Heart left ventricle (tissue), 13 donors: Measurements from ENCODE around the gene NPR3.

Experiments used
- CTCF ChIP-seq, 12 donors: fragments of 200-600 bp; sonication (generic) in 4 of 12; IDR thresholded peaks; one replicate each; pipeline versions ENCODE4 v1.5.0 to v1.8.0; 2018 to 2022; ENCODE audit warnings: antibody characterized with exemption in 12 of 12, mild to moderate bottlenecking in 5 of 12
- POLR2A ChIP-seq, 2 donors: fragments of 450-650 bp; IDR thresholded peaks; one replicate each; pipeline ENCODE4 v1.6.1; 2017; ENCODE audit warnings: antibody characterized with exemption in 2 of 2, mild to moderate bottlenecking in 2 of 2, moderate library complexity in 2 of 2
- donor health status: ischemic (EF 13 %, LVEDD 7.1; RV severe dilation, severe dysfunction).
- donor health status: DM: no; HTN: yes; CAD: no.
- donor health status: DM: no; HTN: no; CAD: no.
- donor health status: ischemic (EF 25% LVEDD 6.9; RV normal size, moderate dysfunction).
- donor health status: ischemic (EF 25% LVEDD 5.7; RV mildly dilated, moderate dysfunction).
- donor health status: ischemic (EF 35%, LVEDD 5.7; RV mildly dilated, moderate dysfunction).
- donor health status: nonischemic (EF 11% LVEDD 7.7; RV severe dilation, severe dysfunction).
- donor health status: DM: yes; HTN: yes; CAD: no.
- donor health status: PGD.
- donor health status: ischemic (EF 29% LVEDD 5.4; RV normal size, mild dysfunction).
- donor health status: nonischemic (EF 23%, LVEDD 6.1; RV moderate dilation, normal function).

- no peak for TF ChIP-seq CTCF (IDR thresholded peaks at IDR 0.05)
- TF ChIP-seq POLR2A (IDR thresholded peaks at IDR 0.05) = no peak
Measured at GRCh38 chr5:32692036-32692746, 18.9 kb upstream of the NPR3 start.
